ENCODE results near the gene MAP3K13.

GRCh38 chr3:185327062-185327461, 35.9 kb upstream of the MAP3K13 start:
- TF ChIP-seq EZH2 (IDR thresholded peaks at IDR 0.05) (no peak), POLR2AphosphoS5 (IDR thresholded peaks at IDR 0.05; ENCODE audit: borderline replicate concordance, low read depth, low read length) (no peak), FOXP2 (optimal IDR thresholded peaks at IDR 0.05; ENCODE audit: control extremely low read depth, extremely low read length, insufficient read depth) (no peak)
